Mesenchymal stem cell (in vitro differentiated cells and primary cell): ENCODE measurements around the gene PSG5.
"Not testable (repeated sequence)": the region's sequence is repeated elsewhere in the genome, so short reads cannot be mapped to it uniquely, and the experiment has no call there.

Source experiments
- DNase-seq: peaks from one replicate; pipeline ENCODE4 v3.0.0-alpha.2; 2013
- H2AFZ ChIP-seq: one replicate; pipeline ENCODE4 v1.6.1; 2013; ENCODE audit warnings: low read depth, mild to moderate bottlenecking, control low read depth, inconsistent platforms, low read length, moderate library complexity
- H2AK5ac ChIP-seq: 2 replicates; pipeline ENCODE4 v1.6.1; 2013; ENCODE audit warnings: low read length, moderate library complexity, mild to moderate bottlenecking, inconsistent platforms; ENCODE audit not compliant: severe bottlenecking
- H2BK120ac ChIP-seq: one replicate; pipeline ENCODE4 v1.6.1; 2013; ENCODE audit warnings: low read depth, mild to moderate bottlenecking, inconsistent platforms, low read length, moderate library complexity
- H2BK12ac ChIP-seq, 2 experiments: one replicate each; pipeline ENCODE4 v1.6.1; 2013; ENCODE audit warnings: inconsistent platforms in 2 of 2, low read length in 2 of 2, mild to moderate bottlenecking in 2 of 2, moderate library complexity in 2 of 2, control low read depth in 1 of 2
- H2BK15ac ChIP-seq: one replicate; pipeline ENCODE4 v1.6.1; 2013; ENCODE audit warnings: mild to moderate bottlenecking, low read depth, inconsistent platforms; ENCODE audit not compliant: poor library complexity, severe bottlenecking
- H2BK5ac ChIP-seq: 2 replicates; pipeline ENCODE4 v1.6.1; 2013; ENCODE audit warnings: low read depth, mild to moderate bottlenecking, low read length, control low read depth, inconsistent platforms; ENCODE audit not compliant: poor library complexity, severe bottlenecking
- H3K14ac ChIP-seq, 2 experiments: one replicate each; pipeline ENCODE4 v1.6.1; 2013; ENCODE audit warnings: inconsistent platforms in 2 of 2, low read length in 2 of 2, control low read depth in 1 of 2, mild to moderate bottlenecking in 1 of 2, moderate library complexity in 1 of 2
- H3K18ac ChIP-seq, 2 experiments: one replicate each; pipeline ENCODE4 v1.6.1; 2013; ENCODE audit warnings: inconsistent platforms in 2 of 2, low read length in 2 of 2, control low read depth in 1 of 2, low read depth in 1 of 2, mild to moderate bottlenecking in 1 of 2
- H3K23ac ChIP-seq, 2 experiments: one replicate each; pipeline ENCODE4 v1.6.1; 2013; ENCODE audit warnings: inconsistent platforms in 2 of 2, low read length in 2 of 2, mild to moderate bottlenecking in 2 of 2, moderate library complexity in 2 of 2, control low read depth in 1 of 2
- H3K27ac ChIP-seq: 2 replicates; pipeline ENCODE4 v1.5.1; 2013; ENCODE audit warnings: mild to moderate bottlenecking, moderate library complexity, low read length, control low read depth, inconsistent platforms; ENCODE audit not compliant: poor library complexity, severe bottlenecking
- H3K27me3 ChIP-seq, 2 experiments: 2 replicates each; pipeline versions ENCODE4 v1.6.1 to v1.7.0; 2013; ENCODE audit warnings: low read length in 2 of 2, mild to moderate bottlenecking in 2 of 2, moderate library complexity in 2 of 2, control low read depth in 1 of 2, inconsistent platforms in 1 of 2; ENCODE audit not compliant: control insufficient read depth in 1 of 2, insufficient read depth in 1 of 2
- H3K36me3 ChIP-seq, 2 experiments: 2 replicates each; pipeline versions ENCODE4 v1.6.1 to v1.7.0; 2013; ENCODE audit warnings: low read length in 2 of 2, control low read depth in 1 of 2, inconsistent platforms in 1 of 2, low read depth in 1 of 2, mild to moderate bottlenecking in 1 of 2; ENCODE audit not compliant: insufficient read depth in 2 of 2, control insufficient read depth in 1 of 2
- H3K4ac ChIP-seq, 2 experiments: one replicate each; pipeline ENCODE4 v1.6.1; 2013; ENCODE audit warnings: inconsistent platforms in 2 of 2, low read length in 2 of 2, mild to moderate bottlenecking in 2 of 2, moderate library complexity in 2 of 2, control low read depth in 1 of 2, low read depth in 1 of 2
- H3K4me1 ChIP-seq: 2 replicates; pipeline ENCODE4 v1.6.1; 2013; ENCODE audit warnings: low read depth, low read length, control low read depth; ENCODE audit not compliant: control insufficient read depth, insufficient read depth
- H3K4me2 ChIP-seq: 2 replicates; pipeline ENCODE4 v1.6.1; 2013; ENCODE audit warnings: low read length, mild to moderate bottlenecking, inconsistent platforms; ENCODE audit not compliant: poor library complexity, severe bottlenecking
- H3K4me3 ChIP-seq, 2 experiments: 2 replicates each; pipeline versions ENCODE4 v1.5.1 to v1.7.0; 2013; ENCODE audit warnings: low read length in 2 of 2, mild to moderate bottlenecking in 2 of 2, control low read depth in 1 of 2, low read depth in 1 of 2; ENCODE audit not compliant: insufficient read depth in 1 of 2
- H3K79me1 ChIP-seq: replicated peaks from 2 replicates; pipeline ENCODE4 v1.6.1; 2013; ENCODE audit warnings: mild to moderate bottlenecking, control low read depth, low read length, inconsistent platforms; ENCODE audit not compliant: poor library complexity, severe bottlenecking
- H3K9ac ChIP-seq: 2 replicates; pipeline ENCODE4 v1.7.0; 2013; ENCODE audit warnings: mild to moderate bottlenecking, low read length, moderate library complexity
- H3K9me3 ChIP-seq: 2 replicates; pipeline ENCODE4 v1.7.0; 2013; ENCODE audit warnings: mild to moderate bottlenecking, low read length; ENCODE audit not compliant: control insufficient read depth
- H4K8ac ChIP-seq: one replicate; pipeline ENCODE4 v1.6.1; 2013; ENCODE audit warnings: inconsistent platforms, mild to moderate bottlenecking, low read length, moderate library complexity
- H4K91ac ChIP-seq: one replicate; pipeline ENCODE4 v1.6.1; 2013; ENCODE audit warnings: mild to moderate bottlenecking, low read length, inconsistent platforms
- WGBS: methylation state at CpG from one replicate; pipeline ENCODE4 v1.1.7; 2013; ENCODE audit warnings: mixed read lengths; 5-methylcytosine and 5-hydroxymethylcytosine counted together

The PSG5 gene

DNA sequence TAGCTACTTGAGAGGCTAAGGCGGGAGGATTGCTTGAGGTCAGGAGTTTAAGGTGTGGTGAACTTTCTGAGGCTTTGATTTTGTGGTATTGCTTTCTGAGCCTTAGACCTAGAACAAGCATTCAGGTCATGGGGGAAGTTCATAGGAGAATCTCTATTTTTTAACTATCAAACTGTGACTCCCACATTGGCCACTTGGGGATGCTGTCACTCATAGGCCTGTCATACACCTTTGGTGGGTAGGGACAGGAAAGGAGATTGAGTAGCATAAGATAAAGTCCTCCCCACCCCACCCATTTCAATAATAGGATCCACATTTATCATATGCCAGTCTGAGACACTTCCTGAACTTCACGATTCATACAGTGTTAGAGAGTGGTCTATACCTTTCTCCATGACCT lies 62.0 kb downstream of the PSG5 start:
- H3K4me2 ChIP-seq = no peak overlapping the region
- H3K79me1 ChIP-seq = no peaks in the 10 kb centered on the region
- no peak overlapping the region for H3K14ac ChIP-seq
- no peak overlapping the region for H3K18ac ChIP-seq
- H3K27ac ChIP-seq = no peak overlapping the region
- no peaks in the 10 kb centered on the region for H3K9me3 ChIP-seq
- no peak for DNase-seq
- no peak overlapping the region for H2BK5ac ChIP-seq
- H4K8ac ChIP-seq = no peak overlapping the region
- no peaks in the 10 kb centered on the region for H3K36me3 ChIP-seq
- 61% methylated on average over 2 of the region's 2 CpGs for WGBS
- no peaks in the 10 kb centered on the region for H3K27me3 ChIP-seq
- no peak overlapping the region for H2AK5ac ChIP-seq
- H2BK12ac ChIP-seq = no peak overlapping the region
- H3K4me3 ChIP-seq = no peak overlapping the region
- H4K91ac ChIP-seq = no peak overlapping the region
- H3K4me1 ChIP-seq = no peaks in the 10 kb centered on the region
- no peak overlapping the region for H3K4ac ChIP-seq
- H3K23ac ChIP-seq = no peak overlapping the region
- no peak overlapping the region for H2AFZ ChIP-seq
- H2BK120ac ChIP-seq = no peak overlapping the region
- H2BK15ac ChIP-seq = no peak overlapping the region
- H3K9ac ChIP-seq = no peak overlapping the region

DNA sequence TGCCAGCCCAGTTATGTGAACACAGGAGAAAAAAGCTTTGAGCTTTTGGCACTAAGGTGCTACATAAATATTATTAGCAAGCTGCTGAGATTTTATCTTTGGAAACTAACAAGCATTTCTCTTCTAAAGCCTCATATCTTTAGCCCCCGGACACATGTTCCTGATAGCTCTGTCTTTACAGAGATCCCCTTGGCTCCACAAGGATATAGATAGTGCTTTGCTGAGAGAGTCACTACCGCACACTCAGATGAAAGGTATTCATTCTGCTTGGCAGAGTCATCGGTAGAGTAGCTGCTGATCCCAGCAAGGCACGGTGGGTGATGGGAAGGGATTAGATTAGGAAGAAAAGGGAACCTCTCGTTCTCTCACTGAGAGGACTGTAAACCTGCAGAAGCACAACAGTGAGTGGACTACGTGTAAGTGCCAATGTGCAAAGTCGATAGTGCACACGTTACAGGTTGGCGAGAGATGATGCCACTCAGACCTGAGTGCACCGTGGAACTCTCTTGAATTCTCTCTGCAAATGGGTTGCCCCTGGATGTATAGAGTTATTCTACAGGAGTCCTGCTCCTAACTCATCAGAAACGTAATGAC lies 65.8 kb downstream of the PSG5 start:
- not testable (repeated sequence) for DNase-seq, H3K23ac ChIP-seq
- WGBS = 67% methylated on average over 10 of the region's 11 CpGs

DNA sequence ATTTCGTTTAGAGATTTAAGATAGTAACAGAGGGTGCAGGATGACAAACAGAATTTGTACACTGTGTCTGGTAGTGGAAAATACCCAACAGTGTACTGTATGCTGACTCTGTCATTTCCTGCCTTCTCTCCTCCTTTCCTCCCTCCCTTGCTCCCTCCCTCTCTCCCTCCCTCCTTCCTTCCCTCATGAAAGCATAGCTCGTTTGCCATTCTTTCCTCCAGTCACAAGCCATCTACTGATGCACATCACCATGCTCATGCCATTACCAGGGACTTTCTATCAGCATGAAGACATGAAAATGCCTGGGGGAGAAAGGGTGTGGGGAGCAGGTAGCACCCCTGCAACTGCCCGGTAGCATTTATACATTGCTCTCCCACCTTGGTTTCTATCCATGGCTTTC lies 66.8 kb downstream of the PSG5 start:
- WGBS = 61% methylated on average over 2 of the region's 3 CpGs
- not testable (repeated sequence) for H3K4me3 ChIP-seq, H3K4me1 ChIP-seq, H2AFZ ChIP-seq, H2BK15ac ChIP-seq, H3K14ac ChIP-seq, H3K27ac ChIP-seq, H3K36me3 ChIP-seq, H2BK120ac ChIP-seq, H3K23ac ChIP-seq, H2BK12ac ChIP-seq, H3K4ac ChIP-seq, H2BK5ac ChIP-seq, H2AK5ac ChIP-seq, DNase-seq, H3K9ac ChIP-seq, H4K8ac ChIP-seq, H4K91ac ChIP-seq, H3K27me3 ChIP-seq, H3K9me3 ChIP-seq, H3K4me2 ChIP-seq, H3K18ac ChIP-seq, H3K79me1 ChIP-seq

More for the DNA sequence above, 65.8 kb downstream of the PSG5 start:
- not testable (repeated sequence) for H3K4me3 ChIP-seq, H3K36me3 ChIP-seq, H3K9ac ChIP-seq, H3K27me3 ChIP-seq, H3K4me1 ChIP-seq, H2BK12ac ChIP-seq, H2AK5ac ChIP-seq, H4K8ac ChIP-seq, H3K27ac ChIP-seq, H2BK5ac ChIP-seq, H3K4ac ChIP-seq, H3K79me1 ChIP-seq, H4K91ac ChIP-seq, H3K4me2 ChIP-seq, H3K9me3 ChIP-seq, H2BK15ac ChIP-seq, H3K14ac ChIP-seq, H2BK120ac ChIP-seq, H2AFZ ChIP-seq, H3K18ac ChIP-seq
